Karpas-422 (cell line): ENCODE measurements around the gene SLC22A23. TPM values are rescaled to one million over a fixed set of nuclear protein-coding genes. Genes with fewer than 3 reads are reported as not detected.

Experiments used
- DNase-seq: peaks from one replicate; pipeline ENCODE4 v3.0.0-alpha.2; 2015
- H2AFZ ChIP-seq: fragments of 200-600 bp; sonication (generic); 2 replicates; pipeline ENCODE4 v1.6.1; 2014; ENCODE audit warnings: antibody characterized with exemption, low read length, mixed read lengths
- H3K27ac ChIP-seq: fragments of 200-600 bp; sonication (generic); 2 replicates; pipeline ENCODE4 v1.5.1; 2014; ENCODE audit warnings: mild to moderate bottlenecking, low read length, moderate library complexity
- H3K27me3 ChIP-seq: fragments of 200-600 bp; sonication (generic); 2 replicates; pipeline ENCODE4 v1.6.1; 2014; ENCODE audit warnings: low read length, mixed read lengths
- H3K36me3 ChIP-seq: fragments of 200-600 bp; sonication (generic); 2 replicates; pipeline ENCODE4 v1.6.1; 2014; ENCODE audit warnings: low read length, mixed read lengths; ENCODE audit not compliant: insufficient read depth
- H3K4me1 ChIP-seq: fragments of 200-600 bp; sonication (generic); 2 replicates; pipeline ENCODE4 v1.6.1; 2014; ENCODE audit warnings: mild to moderate bottlenecking, low read length, mixed read lengths
- H3K4me2 ChIP-seq: fragments of 200-600 bp; sonication (generic); 2 replicates; pipeline ENCODE4 v1.6.1; 2014; ENCODE audit warnings: low read length, low read depth, mild to moderate bottlenecking; ENCODE audit not compliant: poor library complexity, severe bottlenecking
- H3K4me3 ChIP-seq: fragments of 200-600 bp; sonication (generic); 2 replicates; pipeline ENCODE4 v1.5.1; 2014; ENCODE audit warnings: mild to moderate bottlenecking, antibody characterized with exemption, low read length, mixed read lengths
- H3K79me2 ChIP-seq: fragments of 200-600 bp; sonication (generic); 2 replicates; pipeline ENCODE4 v1.6.1; 2014; ENCODE audit warnings: mild to moderate bottlenecking, low read length, mixed read lengths
- H3K9ac ChIP-seq: fragments of 200-600 bp; sonication (generic); 2 replicates; pipeline ENCODE4 v1.6.0; 2014; ENCODE audit warnings: low read length
- H3K9me2 ChIP-seq: fragments of 200-600 bp; sonication (generic), shearing (Covaris generic); replicated peaks from 2 replicates; pipeline ENCODE4 v1.6.0; 2014; ENCODE audit warnings: mild to moderate bottlenecking, low read length, moderate library complexity; ENCODE audit not compliant: insufficient read depth
- H3K9me3 ChIP-seq: fragments of 300-700, 200-600 bp; sonication (generic); 2 replicates; pipeline ENCODE4 v1.6.1; 2014; ENCODE audit warnings: low read length, mixed read lengths
- H4K20me1 ChIP-seq: fragments of 200-600 bp; sonication (generic); 2 replicates; pipeline ENCODE4 v1.6.1; 2014; ENCODE audit warnings: mild to moderate bottlenecking, antibody characterized with exemption, low read length, low read depth; ENCODE audit not compliant: insufficient read depth
- total RNA-seq: library from RNA; depleted of rRNA; stranded (reverse); fragments of >200 nt; shearing (Covaris generic); gene quantifications from 2 replicates; pipeline ENCODE4 v1.2.3, GENCODE V29; 2014; ENCODE audit warnings: low replicate concordance

SLC22A23 gene
- total RNA-seq, 1 experiment from 2014 or later, result not detected

DNA sequence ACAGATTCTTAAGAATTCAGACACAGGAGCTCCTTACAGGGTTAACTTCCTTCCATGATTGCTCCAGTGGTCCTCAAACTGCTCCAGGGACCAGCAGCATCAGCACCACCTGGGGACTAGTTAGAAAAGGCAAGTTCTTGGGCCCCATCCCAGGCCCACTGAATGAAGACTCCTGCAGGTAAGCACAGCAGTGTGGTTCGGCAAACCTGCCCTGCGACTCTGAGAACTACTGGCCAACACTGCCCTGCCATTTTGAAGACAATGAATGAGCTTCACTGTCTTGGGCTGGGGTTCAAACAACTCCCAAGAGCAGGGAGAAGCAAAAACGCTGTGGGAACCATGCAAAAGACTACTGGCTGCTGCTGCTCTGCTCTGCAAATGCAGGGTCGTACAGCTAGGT lies 39.4 kb downstream of the SLC22A23 start:
- Histone ChIP-seq H3K9ac (no peak overlapping the region), H3K9me2 (no peaks in the 10 kb centered on the region), H3K27me3 (no peaks in the 10 kb centered on the region), H3K36me3 (no peaks in the 10 kb centered on the region), H3K4me2 (no peak overlapping the region), H3K27ac (no peak overlapping the region), H3K4me3 (no peak overlapping the region), H3K79me2 (no peaks in the 10 kb centered on the region), H3K4me1 (no peaks in the 10 kb centered on the region), H2AFZ (no peak overlapping the region), H3K9me3 (no peaks in the 10 kb centered on the region), H4K20me1 (no peaks in the 10 kb centered on the region)
- DNase-seq, result no peak

GRCh38 chr6:3415490-3415889 lies 41.4 kb downstream of the SLC22A23 start:
- H3K4me2 ChIP-seq, result no peak overlapping the region
- no peaks in the 10 kb centered on the region for H3K27me3 ChIP-seq
- H3K9me3 ChIP-seq, result no peaks in the 10 kb centered on the region
- H3K36me3 ChIP-seq, result no peaks in the 10 kb centered on the region
- H3K9ac ChIP-seq, result no peak overlapping the region
- H4K20me1 ChIP-seq, result no peaks in the 10 kb centered on the region
- no peaks in the 10 kb centered on the region for H3K79me2 ChIP-seq
- DNase-seq, result no peak
- no peak overlapping the region for H3K27ac ChIP-seq
- H2AFZ ChIP-seq, result no peak overlapping the region
- H3K9me2 ChIP-seq, result no peaks in the 10 kb centered on the region
- H3K4me1 ChIP-seq, result no peaks in the 10 kb centered on the region
- H3K4me3 ChIP-seq, result no peak overlapping the region

DNA sequence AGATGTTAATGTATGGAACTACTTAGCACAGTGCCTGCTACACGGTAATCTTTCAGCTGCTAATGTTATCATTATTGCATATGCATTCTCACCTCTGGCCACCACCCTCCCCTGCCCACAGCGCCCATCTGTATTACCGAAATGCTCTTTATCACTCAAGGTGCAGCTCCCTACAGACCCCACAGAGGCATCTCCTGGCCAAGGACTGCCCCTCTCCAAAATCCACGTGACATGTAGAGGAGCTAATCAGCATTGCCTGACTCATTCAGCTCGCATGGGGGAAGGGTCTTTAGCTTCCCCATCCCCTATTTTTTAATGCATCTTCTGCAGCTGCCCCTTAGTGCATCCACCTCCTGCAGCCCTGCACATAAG lies 41.8 kb downstream of the SLC22A23 start:
- no peaks in the 10 kb centered on the region for H3K9me2 ChIP-seq
- H3K4me2 ChIP-seq, result no peak overlapping the region
- DNase-seq, result no peak
- H3K4me1 ChIP-seq, result no peaks in the 10 kb centered on the region
- no peaks in the 10 kb centered on the region for H3K36me3 ChIP-seq
- H3K9me3 ChIP-seq, result no peaks in the 10 kb centered on the region
- no peaks in the 10 kb centered on the region for H4K20me1 ChIP-seq
- no peaks in the 10 kb centered on the region for H3K27me3 ChIP-seq
- H2AFZ ChIP-seq, result no peak overlapping the region
- no peak overlapping the region for H3K4me3 ChIP-seq
- H3K79me2 ChIP-seq, result no peaks in the 10 kb centered on the region
- H3K27ac ChIP-seq, result no peak overlapping the region
- H3K9ac ChIP-seq, result no peak overlapping the region

- H3K79me2 ChIP-seq, result no peaks in the 10 kb centered on the region
- no peak overlapping the region for H3K9ac ChIP-seq
- no peak for DNase-seq
- no peaks in the 10 kb centered on the region for H3K4me1 ChIP-seq
- H2AFZ ChIP-seq, result no peak overlapping the region
- H3K27ac ChIP-seq, result no peak overlapping the region
- H3K27me3 ChIP-seq, result no peaks in the 10 kb centered on the region
- no peak overlapping the region for H3K4me2 ChIP-seq
- no peaks in the 10 kb centered on the region for H3K9me2 ChIP-seq
- no peaks in the 10 kb centered on the region for H3K36me3 ChIP-seq
- H4K20me1 ChIP-seq, result no peaks in the 10 kb centered on the region
- no peak overlapping the region for H3K4me3 ChIP-seq
- H3K9me3 ChIP-seq, result no peaks in the 10 kb centered on the region
Observed at GRCh38 chr6:3414327-3415081, 42.3 kb downstream of the SLC22A23 start.

DNA sequence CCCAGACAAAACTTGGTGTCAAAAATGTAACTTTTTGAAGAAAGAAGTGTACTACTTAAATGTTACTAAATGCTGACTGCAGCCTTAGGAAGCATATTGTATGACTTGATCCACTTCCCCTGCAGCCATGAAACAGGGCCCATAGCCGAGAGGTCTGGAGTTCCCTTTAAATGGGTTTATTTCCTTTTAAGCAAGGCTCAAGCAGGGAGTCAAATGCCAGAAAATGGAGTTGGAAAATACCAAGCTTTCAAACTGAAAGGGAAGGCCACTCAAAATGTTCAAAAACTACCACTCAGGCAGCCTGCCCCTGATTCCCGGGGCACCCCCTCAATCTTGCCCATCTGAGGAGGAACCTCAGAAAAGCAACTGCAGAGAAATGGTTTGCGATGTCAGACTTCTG lies 43.3 kb downstream of the SLC22A23 start:
- H3K4me1 ChIP-seq, result no peaks in the 10 kb centered on the region
- H3K9me3 ChIP-seq, result no peaks in the 10 kb centered on the region
- H3K79me2 ChIP-seq, result no peaks in the 10 kb centered on the region
- no peak overlapping the region for H3K4me2 ChIP-seq
- no peak overlapping the region for H3K4me3 ChIP-seq
- H3K36me3 ChIP-seq, result no peaks in the 10 kb centered on the region
- no peaks in the 10 kb centered on the region for H3K27me3 ChIP-seq
- no peak overlapping the region for H3K27ac ChIP-seq
- no peaks in the 10 kb centered on the region for H3K9me2 ChIP-seq
- no peak overlapping the region for H2AFZ ChIP-seq
- no peaks in the 10 kb centered on the region for H4K20me1 ChIP-seq
- DNase-seq, result no peak
- H3K9ac ChIP-seq, result no peak overlapping the region

DNA sequence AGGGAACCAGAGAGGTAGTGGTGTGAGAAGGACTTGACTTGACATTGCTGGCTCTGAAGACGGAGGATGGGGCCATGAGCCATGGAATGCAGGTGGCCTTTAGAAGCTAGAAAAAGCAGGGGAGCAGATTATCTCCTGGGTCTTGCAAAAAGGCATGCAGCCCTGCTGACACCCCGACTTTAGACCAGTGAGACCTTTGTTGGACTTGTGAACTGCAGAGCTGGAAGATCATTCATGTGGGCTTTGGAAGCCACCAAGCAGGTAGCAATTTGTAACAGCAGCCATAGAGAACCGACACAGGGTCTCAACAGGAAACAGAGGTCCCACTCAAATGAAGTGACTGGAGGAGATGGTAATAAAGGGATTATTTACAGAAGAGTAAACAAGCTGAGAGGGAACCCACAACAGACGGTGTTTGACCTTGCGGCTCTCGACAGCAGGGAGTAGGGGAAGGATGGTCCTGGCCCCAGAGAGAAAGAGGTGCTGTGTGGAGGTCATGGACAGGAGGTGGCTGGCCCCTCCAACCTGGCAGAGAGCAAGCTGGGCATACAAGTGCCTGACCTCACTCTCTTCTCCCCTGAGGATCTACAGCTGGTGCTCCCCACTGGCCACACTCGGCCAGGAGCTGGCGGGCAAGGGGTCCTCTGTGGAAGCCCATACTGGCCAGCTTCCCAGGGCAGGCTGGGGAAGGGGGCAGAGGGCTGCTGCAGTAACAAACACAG lies 43.9 kb downstream of the SLC22A23 start:
- H4K20me1 ChIP-seq, result no peaks in the 10 kb centered on the region
- no peak overlapping the region for H3K27ac ChIP-seq
- H3K27me3 ChIP-seq, result no peaks in the 10 kb centered on the region
- no peaks in the 10 kb centered on the region for H3K9me2 ChIP-seq
- H3K79me2 ChIP-seq, result no peaks in the 10 kb centered on the region
- no peak overlapping the region for H3K4me2 ChIP-seq
- H2AFZ ChIP-seq, result no peak overlapping the region
- H3K36me3 ChIP-seq, result no peaks in the 10 kb centered on the region
- DNase-seq, result no peak
- H3K4me3 ChIP-seq, result no peak overlapping the region
- no peaks in the 10 kb centered on the region for H3K9me3 ChIP-seq
- no peak overlapping the region for H3K9ac ChIP-seq
- no peaks in the 10 kb centered on the region for H3K4me1 ChIP-seq

DNA sequence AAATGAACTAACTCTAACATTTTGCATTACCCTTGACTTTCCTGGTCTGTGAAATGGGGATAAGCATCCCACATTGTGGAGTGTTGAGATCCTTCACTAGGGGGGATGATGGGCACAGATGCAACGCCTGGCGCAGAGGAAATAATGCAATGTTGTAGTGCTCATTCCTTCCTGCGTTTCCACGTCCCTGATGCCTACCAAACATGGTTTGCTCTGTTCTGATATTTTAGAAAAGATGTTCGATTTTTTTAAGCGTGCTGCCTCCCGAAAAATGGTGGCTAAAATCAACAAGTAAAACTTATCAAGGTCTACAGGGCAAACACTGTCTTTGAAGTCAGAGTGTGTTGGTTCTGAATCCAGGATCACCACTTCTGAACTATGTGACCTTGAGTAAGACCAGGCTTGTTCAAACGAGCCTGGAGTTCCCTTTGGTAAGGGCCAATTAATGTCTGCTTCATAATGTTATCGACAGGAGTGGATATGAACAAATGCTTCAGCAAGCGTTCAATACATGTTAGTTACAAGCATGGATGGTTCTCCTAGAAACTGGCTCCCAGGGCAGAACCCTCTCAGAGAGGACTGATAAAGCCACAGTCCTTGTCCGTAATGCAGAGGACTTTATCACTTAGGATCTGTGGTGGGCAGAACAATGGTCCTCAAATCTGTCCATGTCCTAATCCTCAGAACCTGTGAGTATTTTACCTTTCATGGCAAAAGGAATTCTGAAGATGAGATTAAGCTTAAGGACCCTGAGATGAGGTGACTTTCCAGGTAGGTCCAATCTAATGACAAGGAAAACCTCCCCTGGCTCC lies 44.7 kb downstream of the SLC22A23 start:
- Histone ChIP-seq H3K27me3 (no peaks in the 10 kb centered on the region), H3K79me2 (no peaks in the 10 kb centered on the region), H3K9me3 (no peaks in the 10 kb centered on the region), H3K9ac (no peak overlapping the region), H3K27ac (no peak overlapping the region), H3K9me2 (no peaks in the 10 kb centered on the region), H3K36me3 (no peaks in the 10 kb centered on the region), H4K20me1 (no peaks in the 10 kb centered on the region), H2AFZ (no peak overlapping the region), H3K4me2 (no peak overlapping the region), H3K4me3 (no peak overlapping the region), H3K4me1 (no peaks in the 10 kb centered on the region)
- DNase-seq, result no peak
